GM12878 (cell line): ENCODE data around the gene AKTIP. TPM values are rescaled to one million over a fixed set of nuclear protein-coding genes. Genes with fewer than 3 reads are reported as not detected.

Source experiments
- ATAC-seq: fragments of 200-7000 bp; cut with Tn5 transposase; 3 replicates; pipeline ENCODE4 v1.9.1; 2020; ENCODE audit warnings: mild to moderate bottlenecking, moderate library complexity
- BruUV-seq: library from RNA; stranded (reverse); fragments of 400-500 nt; replicated peaks from 2 replicates; lab custom pipeline; 2021; lab: Mats Ljungman, UMichigan
- CTCF ChIA-PET: fragments of 300-600 bp; sonication (Branson Sonifier 250); formaldehyde crosslinking; extraction: SDS; loops from one replicate; lab custom pipeline; 2021; ENCODE audit warnings: inconsistent platforms; lab: Yijun Ruan, JAX
- POLR2A ChIA-PET: fragments of 350-600 bp; formaldehyde crosslinking; extraction: SDS; loops from one replicate; lab custom pipeline; 2021; ENCODE audit warnings: inconsistent platforms; lab: Charles Lee
- RAD21 ChIA-PET: fragments of 300-600 bp; sonication (Branson Sonifier 250); formaldehyde crosslinking; loops from one replicate; lab custom pipeline; 2023; ENCODE audit warnings: antibody characterized with exemption; ENCODE audit not compliant: unreplicated experiment; lab: Charles Lee
- SMC1A ChIA-PET: fragments of 300-600 bp; sonication (Branson Sonifier 250); formaldehyde crosslinking; loops from one replicate; lab custom pipeline; 2023; ENCODE audit not compliant: unreplicated experiment, uncharacterized antibody; lab: Charles Lee
- DNase-seq: peaks from one replicate; pipeline ENCODE4 v3.0.0-alpha.2; 2011; ENCODE audit warnings: low read depth, low spot score
- FAIRE-seq: peaks from 3 replicates; lab custom pipeline; 2011; peaks lifted over from hg19 to GRCh38; lab: Jason Lieb, UNC
- H2AFZ ChIP-seq: 2 replicates; pipeline ENCODE4 v1.6.0; 2011; ENCODE audit warnings: low read depth, low read length, control low read depth; ENCODE audit not compliant: control insufficient read depth
- H3K27ac ChIP-seq: 2 replicates; pipeline ENCODE4 v1.5.1; 2011; ENCODE audit warnings: control low read depth; ENCODE audit not compliant: control insufficient read depth, insufficient read depth
- H3K27me3 ChIP-seq, 2 experiments: replicated peaks in 1 of 2; 2 replicates each; pipeline versions ENCODE4 v1.6.0 to v1.6.1; 2011; ENCODE audit warnings: low read length in 1 of 2; ENCODE audit not compliant: control insufficient read depth in 2 of 2, insufficient read depth in 2 of 2
- H3K36me3 ChIP-seq, 2 experiments: 2 replicates each; pipeline ENCODE4 v1.5.1; 2011; ENCODE audit warnings: low read length in 1 of 2; ENCODE audit not compliant: control insufficient read depth in 2 of 2, insufficient read depth in 2 of 2
- H3K4me1 ChIP-seq: 2 replicates; pipeline ENCODE4 v1.6.1; 2011; ENCODE audit warnings: mild to moderate bottlenecking, low read length, moderate library complexity, mixed read lengths; ENCODE audit not compliant: control insufficient read depth, insufficient read depth
- H3K4me2 ChIP-seq: 2 replicates; pipeline ENCODE4 v1.6.0; 2011; ENCODE audit warnings: control low read depth; ENCODE audit not compliant: control insufficient read depth, insufficient read depth
- H3K4me3 ChIP-seq: fragments of 200-600 bp; sonication (generic); 2 replicates; pipeline ENCODE4 v1.5.1; 2016
- H3K79me2 ChIP-seq: 2 replicates; pipeline ENCODE4 v1.6.0; 2011; ENCODE audit warnings: low read length; ENCODE audit not compliant: control insufficient read depth, insufficient read depth
- H3K9ac ChIP-seq: 2 replicates; pipeline ENCODE4 v1.8.0; 2011; ENCODE audit warnings: low read length, control low read depth, mixed read lengths; ENCODE audit not compliant: control insufficient read depth, insufficient read depth
- H3K9me3 ChIP-seq: replicated peaks from 3 replicates; pipeline ENCODE4 v1.5.1; 2011; ENCODE audit warnings: mild to moderate bottlenecking, low read length; ENCODE audit not compliant: control insufficient read depth, insufficient read depth
- H4K20me1 ChIP-seq: 2 replicates; pipeline ENCODE4 v1.6.0; 2011; ENCODE audit not compliant: control insufficient read depth, insufficient read depth
- BRCA1 ChIP-seq: IDR thresholded peaks from 2 replicates; pipeline ENCODE4 v1.6.1; 2011; ENCODE audit warnings: low read depth, low read length, improper control_type of control experiment
- KAT2A ChIP-seq: conservative IDR thresholded peaks from 2 replicates; pipeline ENCODE4 v1.6.1; 2011; ENCODE audit warnings: low read depth, low read length; ENCODE audit not compliant: control insufficient read depth
- ZNF592 ChIP-seq: fragments of 450-650 bp; IDR thresholded peaks from 2 replicates; pipeline ENCODE4 v1.6.1; 2017; ENCODE audit warnings: mild to moderate bottlenecking, moderate library complexity
- WGBS: methylation state at CpG from one replicate; pipeline ENCODE4 v1.1.6; 2016; ENCODE audit warnings: low lambda C conversion rate; ENCODE audit not compliant: insufficient replicate concordance, insufficient coverage; ENCODE audit errors: missing lambda C conversion rate; 5-methylcytosine and 5-hydroxymethylcytosine counted together
- in situ Hi-C: fragments of 300-500 bp; cut with MboI; formaldehyde crosslinking; loops from 9 replicates; pipeline ENCODE4 v1.14.3; 2018; ENCODE audit warnings: mixed read lengths
- intact Hi-C: fragments of 100-400 bp; cut with micrococcal nuclease; formaldehyde crosslinking; loops from one replicate; pipeline ENCODE4 v1.14.2; 2022; ENCODE audit not compliant: unreplicated experiment
- polyA plus RNA-seq, 11 experiments: library from polyadenylated mRNA; depleted of rRNA in 4 of 11; unstranded in 6 of 11; stranded (reverse) in 5 of 11; fragments of >200 nt; fragmentation: Nextera tagmentation in 4 of 11; fragmentation: Illumina TruSeq in 1 of 11; extraction: Ambion mirVana in 4 of 11; extraction: Trizol in 1 of 11; gene quantifications; 1 replicate in 1 of 11; 2 replicates in 10 of 11; pipeline versions ENCODE4 v1.2.1 to v1.2.3, GENCODE V29; 2011 to 2016; ENCODE audit warnings: inconsistent platforms in 2 of 11, missing spikeins in 2 of 11, low read depth in 1 of 11
- total RNA-seq, 4 experiments: library from RNA; depleted of rRNA in 3 of 4; stranded (reverse); fragments of >200 nt in 3 of 4; fragmentation: Illumina TruSeq in 1 of 4; extraction: Trizol in 1 of 4; gene quantifications; 2 replicates each; pipeline versions ENCODE4 v1.2.1 to v1.2.3, GENCODE V29; 2013 to 2021

The AKTIP gene
- total and polyA plus RNA-seq, 10 of the 15 experiments (the other 5 are each of a cell fraction or from before 2014, with no cell fraction given): 11.4 to 22.9 (median 13.6) TPM

- Histone ChIP-seq H3K9me3 (no peaks in the 10 kb centered on the region; the same call in 2 of the 3 replicates), H3K79me2 (no peaks in the 10 kb centered on the region), H3K4me3 (no peak overlapping the region), H3K36me3 (no peaks in the 10 kb centered on the region), H2AFZ (no peak overlapping the region; the same call in 1 of the 2 replicates), H3K9ac (no peak overlapping the region), H4K20me1 (no peaks in the 10 kb centered on the region), H3K27ac (peak overlapping the region; percentile 32)
- ChIA-PET SMC1A (interaction anchor here (1.0 to 8.0 kb wide), 6 partner anchors 9 to 226 kb away, joined by 3 to 77 read pairs (median 5); no protein-coding TSS in a partner anchor), POLR2A (interaction anchor here (1.6 to 1.8 kb wide), 2 partner anchors 15 to 30 kb away, joined by 5 to 6 read pairs; partner anchors contain the start of gene AKTIP), CTCF (interaction anchor here (1.0 to 4.7 kb wide), 2 partner anchors 14 to 22 kb away, joined by 3 to 53 read pairs; no protein-coding TSS in a partner anchor), RAD21 (interaction anchor here (0.8 kb wide), 1 partner anchor 25 kb away, joined by 5 read pairs; no protein-coding TSS in a partner anchor)
- peak; percentile 8; the same call in 1 of the 3 replicates for ATAC-seq
- no peak for DNase-seq
- WGBS: 100% methylated on average over 2 of the region's 2 CpGs
- FAIRE-seq: no peak
- BruUV-seq: no TSS peak
- intact Hi-C loops: no loop called here
- TF ChIP-seq ZNF592: no peak
- TF ChIP-seq BRCA1: no peak
- no peak for TF ChIP-seq KAT2A
- TF ChIP-seq, all 136 proteins: peak for 0
- in situ Hi-C loops: no loop called here
- Histone ChIP-seq H3K27me3 (no peaks in the 10 kb centered on the region), H3K4me2 (no peak overlapping the region; the same call in 1 of the 2 replicates), H3K4me1 (peaks cover 16% of the 10 kb centered on the region)
Measured at GRCh38 chr16:53534206-53534605, 31.2 kb upstream of the AKTIP start.
